HEK293 (cell line): ENCODE results near the gene GATM.

Source experiments
- CTCF ChIA-PET: fragments of 350-600 bp; formaldehyde crosslinking; extraction: SDS; loops from one replicate; lab custom pipeline; 2021; ENCODE audit warnings: antibody characterized with exemption; lab: Yijun Ruan, JAX
- POLR2A ChIA-PET: fragments of 300-600 bp; formaldehyde crosslinking; extraction: SDS; loops from one replicate; lab custom pipeline; 2020; ENCODE audit warnings: antibody characterized with exemption, inconsistent platforms; lab: Yijun Ruan, JAX
- H3K27ac ChIP-seq: fragments of 200-500 bp; sonication (Bioruptor generic); 2 replicates; pipeline ENCODE4 v1.5.1; 2014; ENCODE audit warnings: low read depth, low read length, control low read depth, inconsistent platforms; ENCODE audit errors: extremely low read depth
- H3K36me3 ChIP-seq, 2 experiments: fragments of 200-500 bp in 1 of 2; sonication (Bioruptor generic) in 1 of 2; 1 replicate in 1 of 2; 2 replicates in 1 of 2; pipeline ENCODE4 v1.5.1; 2014 to 2017; ENCODE audit warnings: inconsistent platforms in 2 of 2, low read length in 2 of 2; ENCODE audit not compliant: control insufficient read depth in 2 of 2, insufficient read depth in 1 of 2
- H3K4me1 ChIP-seq: fragments of 200-500 bp; sonication (Bioruptor generic); 2 replicates; pipeline ENCODE4 v1.5.1; 2014; ENCODE audit warnings: mild to moderate bottlenecking, low read length, inconsistent platforms; ENCODE audit not compliant: control insufficient read depth, insufficient read depth
- H3K4me3 ChIP-seq: 2 replicates; pipeline ENCODE4 v1.5.1; 2011; ENCODE audit warnings: low read depth, mild to moderate bottlenecking, control low read depth, low read length, moderate library complexity
- H3K9me3 ChIP-seq: fragments of 200-500 bp; sonication (Bioruptor generic); 2 replicates; pipeline ENCODE4 v1.5.1; 2014; ENCODE audit warnings: low read depth, low read length, inconsistent platforms; ENCODE audit not compliant: control insufficient read depth, insufficient read depth
- KLF10 ChIP-seq: fragments of 450-650 bp; IDR thresholded peaks from 2 replicates; pipeline ENCODE4 v1.5.1; 2018; ENCODE audit warnings: missing biosample characterization, mild to moderate bottlenecking, missing genetic modification characterization
- SP2 ChIP-seq: fragments of 450-650 bp; formaldehyde crosslinking; IDR thresholded peaks from 2 replicates; pipeline ENCODE4 v1.5.1; 2016; ENCODE audit warnings: missing biosample characterization, missing genetic modification characterization
- SP7 ChIP-seq: fragments of 450-650 bp; formaldehyde crosslinking; IDR thresholded peaks from 2 replicates; pipeline ENCODE4 v1.5.1; 2016; ENCODE audit warnings: missing biosample characterization, missing genetic modification characterization
- TRIM28 ChIP-seq: IDR thresholded peaks from 2 replicates; pipeline ENCODE4 v1.6.1; 2011; ENCODE audit warnings: low read length, control low read depth, borderline replicate concordance
- ZBTB1 ChIP-seq: fragments of 450-650 bp; formaldehyde crosslinking; IDR thresholded peaks from 2 replicates; pipeline ENCODE4 v1.5.1; 2016; ENCODE audit warnings: missing biosample characterization, missing genetic modification characterization
- ZBTB17 ChIP-seq: fragments of 450-650 bp; formaldehyde crosslinking; IDR thresholded peaks from 2 replicates; pipeline ENCODE4 v1.5.1; 2016; ENCODE audit warnings: missing biosample characterization, missing genetic modification characterization
- ZFP3 ChIP-seq: fragments of 450-650 bp; formaldehyde crosslinking; IDR thresholded peaks from 2 replicates; pipeline ENCODE4 v1.5.1; 2016; ENCODE audit warnings: low read depth, missing biosample characterization, missing genetic modification characterization
- ZNF169 ChIP-seq: fragments of 450-650 bp; formaldehyde crosslinking; IDR thresholded peaks from 2 replicates; pipeline ENCODE4 v1.5.1; 2016; ENCODE audit warnings: missing biosample characterization, missing genetic modification characterization
- ZNF214 ChIP-seq: fragments of 450-650 bp; formaldehyde crosslinking; IDR thresholded peaks from 2 replicates; pipeline ENCODE4 v1.5.1; 2017; ENCODE audit warnings: missing biosample characterization, mild to moderate bottlenecking, missing genetic modification characterization, borderline replicate concordance
- ZNF391 ChIP-seq: fragments of 450-650 bp; formaldehyde crosslinking; IDR thresholded peaks from 2 replicates; pipeline ENCODE4 v1.5.1; 2016; ENCODE audit warnings: low read depth, missing biosample characterization, missing genetic modification characterization, borderline replicate concordance
- ZNF501 ChIP-seq: fragments of 450-650 bp; formaldehyde crosslinking; IDR thresholded peaks from 2 replicates; pipeline ENCODE4 v1.5.1; 2016; ENCODE audit warnings: missing biosample characterization, missing genetic modification characterization
- ZNF510 ChIP-seq: fragments of 450-650 bp; formaldehyde crosslinking; IDR thresholded peaks from 2 replicates; pipeline ENCODE4 v1.5.1; 2018; ENCODE audit warnings: mild to moderate bottlenecking, missing genetic modification characterization, missing biosample characterization; ENCODE audit not compliant: insufficient replicate concordance
- ZNF529 ChIP-seq: fragments of 450-650 bp; formaldehyde crosslinking; IDR thresholded peaks from 2 replicates; pipeline ENCODE4 v1.5.1; 2017; ENCODE audit warnings: missing genetic modification characterization, missing biosample characterization; ENCODE audit not compliant: insufficient replicate concordance
- ZNF610 ChIP-seq: fragments of 450-650 bp; formaldehyde crosslinking; IDR thresholded peaks from 2 replicates; pipeline ENCODE4 v1.5.1; 2016; ENCODE audit warnings: missing biosample characterization, missing genetic modification characterization, borderline replicate concordance
- ZNF670 ChIP-seq: fragments of 450-650 bp; formaldehyde crosslinking; IDR thresholded peaks from 2 replicates; pipeline ENCODE4 v1.5.1; 2016; ENCODE audit warnings: missing biosample characterization, missing genetic modification characterization, low read depth
- ZNF707 ChIP-seq: fragments of 450-650 bp; formaldehyde crosslinking; IDR thresholded peaks from 2 replicates; pipeline ENCODE4 v1.5.1; 2016; ENCODE audit warnings: missing biosample characterization, missing genetic modification characterization
- TF ChIP-seq, protein P1 (sequence below): fragments of 450-650 bp; formaldehyde crosslinking; IDR thresholded peaks from 2 replicates; pipeline ENCODE4 v1.5.1; 2016; ENCODE audit warnings: missing biosample characterization, missing genetic modification characterization
- TF ChIP-seq, protein P2 (sequence below): fragments of 450-650 bp; formaldehyde crosslinking; IDR thresholded peaks from 2 replicates; pipeline ENCODE4 v1.5.1; 2016; ENCODE audit warnings: missing biosample characterization, missing genetic modification characterization
- TF ChIP-seq, protein P3 (sequence below): fragments of 450-650 bp; formaldehyde crosslinking; optimal IDR thresholded peaks from 2 replicates; pipeline ENCODE3; 2016; ENCODE audit warnings: missing biosample characterization, mild to moderate bottlenecking, missing genetic modification characterization
- TF ChIP-seq, protein P4 (sequence below): IDR thresholded peaks from 2 replicates; pipeline ENCODE4 v1.6.1; 2011; ENCODE audit warnings: mild to moderate bottlenecking, low read depth, low read length, borderline replicate concordance
- TF ChIP-seq, protein P5 (sequence below): fragments of 450-650 bp; formaldehyde crosslinking; IDR thresholded peaks from 2 replicates; pipeline ENCODE4 v1.5.1; 2017; ENCODE audit warnings: missing biosample characterization, missing genetic modification characterization
- TF ChIP-seq, protein P6 (sequence below): fragments of 450-650 bp; IDR thresholded peaks from 2 replicates; pipeline ENCODE4 v1.5.1; 2018; ENCODE audit warnings: missing biosample characterization, mild to moderate bottlenecking, missing genetic modification characterization
- TF ChIP-seq, protein P7 (sequence below): fragments of 450-650 bp; formaldehyde crosslinking; IDR thresholded peaks from 2 replicates; pipeline ENCODE4 v1.5.1; 2016; ENCODE audit warnings: missing biosample characterization, missing genetic modification characterization, borderline replicate concordance

GATM gene

DNA sequence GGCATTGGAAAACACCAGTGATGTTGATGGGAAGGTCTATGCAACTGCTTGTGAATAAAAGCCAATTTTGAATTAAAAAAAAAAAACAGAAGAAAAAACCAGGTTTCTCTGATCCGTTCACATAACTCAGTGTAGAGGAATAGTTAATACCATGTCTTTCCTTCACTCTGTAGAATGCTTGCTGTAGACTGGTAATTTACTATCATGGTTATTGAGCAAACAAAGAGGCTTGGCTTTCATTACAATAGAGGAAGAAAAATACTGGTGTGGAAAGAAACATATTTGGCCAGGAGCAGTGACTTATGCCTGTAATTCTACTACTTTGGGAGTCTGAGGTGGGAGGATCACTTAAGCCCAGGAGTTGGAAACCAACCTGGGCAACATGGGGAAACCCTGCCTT lies 41.1 kb downstream of the GATM start (continued):
- TF ChIP-seq, protein P1, sequence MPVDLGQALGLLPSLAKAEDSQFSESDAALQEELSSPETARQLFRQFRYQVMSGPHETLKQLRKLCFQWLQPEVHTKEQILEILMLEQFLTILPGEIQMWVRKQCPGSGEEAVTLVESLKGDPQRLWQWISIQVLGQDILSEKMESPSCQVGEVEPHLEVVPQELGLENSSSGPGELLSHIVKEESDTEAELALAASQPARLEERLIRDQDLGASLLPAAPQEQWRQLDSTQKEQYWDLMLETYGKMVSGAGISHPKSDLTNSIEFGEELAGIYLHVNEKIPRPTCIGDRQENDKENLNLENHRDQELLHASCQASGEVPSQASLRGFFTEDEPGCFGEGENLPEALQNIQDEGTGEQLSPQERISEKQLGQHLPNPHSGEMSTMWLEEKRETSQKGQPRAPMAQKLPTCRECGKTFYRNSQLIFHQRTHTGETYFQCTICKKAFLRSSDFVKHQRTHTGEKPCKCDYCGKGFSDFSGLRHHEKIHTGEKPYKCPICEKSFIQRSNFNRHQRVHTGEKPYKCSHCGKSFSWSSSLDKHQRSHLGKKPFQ (tag by site-specific recombination), result no peak
- TF ChIP-seq TRIM28, result no peak
- TF ChIP-seq ZNF707 (tag by site-specific recombination), result no peak
- no peak for TF ChIP-seq ZNF169
- TF ChIP-seq, protein P2, sequence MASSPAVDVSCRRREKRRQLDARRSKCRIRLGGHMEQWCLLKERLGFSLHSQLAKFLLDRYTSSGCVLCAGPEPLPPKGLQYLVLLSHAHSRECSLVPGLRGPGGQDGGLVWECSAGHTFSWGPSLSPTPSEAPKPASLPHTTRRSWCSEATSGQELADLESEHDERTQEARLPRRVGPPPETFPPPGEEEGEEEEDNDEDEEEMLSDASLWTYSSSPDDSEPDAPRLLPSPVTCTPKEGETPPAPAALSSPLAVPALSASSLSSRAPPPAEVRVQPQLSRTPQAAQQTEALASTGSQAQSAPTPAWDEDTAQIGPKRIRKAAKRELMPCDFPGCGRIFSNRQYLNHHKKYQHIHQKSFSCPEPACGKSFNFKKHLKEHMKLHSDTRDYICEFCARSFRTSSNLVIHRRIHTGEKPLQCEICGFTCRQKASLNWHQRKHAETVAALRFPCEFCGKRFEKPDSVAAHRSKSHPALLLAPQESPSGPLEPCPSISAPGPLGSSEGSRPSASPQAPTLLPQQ (tag by site-specific recombination), result no peak

DNA sequence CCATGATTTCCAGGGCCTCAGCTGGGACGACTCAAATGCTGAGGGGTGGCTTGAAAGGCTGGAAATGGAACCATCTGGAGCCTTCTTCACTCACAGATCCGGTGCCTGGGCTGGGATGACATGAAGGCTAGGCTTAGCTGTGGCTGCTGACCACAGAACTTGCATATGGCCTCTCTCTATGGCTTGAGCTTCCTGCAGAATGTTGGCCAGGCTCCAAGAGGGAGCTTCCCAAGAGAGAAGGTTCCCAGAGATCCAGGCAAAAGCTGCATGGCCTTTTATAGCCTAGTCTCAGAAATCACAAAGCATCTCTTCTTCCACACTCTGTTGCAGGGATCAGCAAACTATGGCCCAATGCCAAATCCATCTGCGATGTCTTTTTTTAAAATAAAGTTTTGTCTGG lies 44.8 kb downstream of the GATM start:
- Histone ChIP-seq H3K36me3 (no peaks in the 10 kb centered on the region), H3K4me3 (no peak overlapping the region), H3K27ac (no peak overlapping the region), H3K9me3 (no peaks in the 10 kb centered on the region), H3K4me1 (no peaks in the 10 kb centered on the region)
- ChIA-PET CTCF (no interaction called here), POLR2A (no interaction called here)
- TF ChIP-seq ZBTB1 (tag by site-specific recombination) (no peak), SP7 (tag by site-specific recombination) (no peak), ZNF610 (tag by site-specific recombination) (no peak), KLF10 (no peak), ZNF391 (tag by site-specific recombination) (no peak), ZFP3 (no peak), ZNF501 (tag by site-specific recombination) (no peak), SP2 (no peak), ZNF670 (no peak), ZNF529 (tag by site-specific recombination) (no peak), ZNF214 (tag by site-specific recombination) (no peak), ZBTB17 (no peak), ZNF510 (tag by site-specific recombination) (no peak)
- TF ChIP-seq, protein P3, sequence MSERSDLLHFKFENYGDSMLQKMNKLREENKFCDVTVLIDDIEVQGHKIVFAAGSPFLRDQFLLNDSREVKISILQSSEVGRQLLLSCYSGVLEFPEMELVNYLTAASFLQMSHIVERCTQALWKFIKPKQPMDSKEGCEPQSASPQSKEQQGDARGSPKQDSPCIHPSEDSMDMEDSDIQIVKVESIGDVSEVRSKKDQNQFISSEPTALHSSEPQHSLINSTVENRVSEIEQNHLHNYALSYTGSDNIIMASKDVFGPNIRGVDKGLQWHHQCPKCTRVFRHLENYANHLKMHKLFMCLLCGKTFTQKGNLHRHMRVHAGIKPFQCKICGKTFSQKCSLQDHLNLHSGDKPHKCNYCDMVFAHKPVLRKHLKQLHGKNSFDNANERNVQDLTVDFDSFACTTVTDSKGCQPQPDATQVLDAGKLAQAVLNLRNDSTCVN (tag by site-specific recombination), result no peak
- TF ChIP-seq, protein P4, sequence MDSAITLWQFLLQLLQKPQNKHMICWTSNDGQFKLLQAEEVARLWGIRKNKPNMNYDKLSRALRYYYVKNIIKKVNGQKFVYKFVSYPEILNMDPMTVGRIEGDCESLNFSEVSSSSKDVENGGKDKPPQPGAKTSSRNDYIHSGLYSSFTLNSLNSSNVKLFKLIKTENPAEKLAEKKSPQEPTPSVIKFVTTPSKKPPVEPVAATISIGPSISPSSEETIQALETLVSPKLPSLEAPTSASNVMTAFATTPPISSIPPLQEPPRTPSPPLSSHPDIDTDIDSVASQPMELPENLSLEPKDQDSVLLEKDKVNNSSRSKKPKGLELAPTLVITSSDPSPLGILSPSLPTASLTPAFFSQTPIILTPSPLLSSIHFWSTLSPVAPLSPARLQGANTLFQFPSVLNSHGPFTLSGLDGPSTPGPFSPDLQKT, result no peak
- TF ChIP-seq, protein P5, sequence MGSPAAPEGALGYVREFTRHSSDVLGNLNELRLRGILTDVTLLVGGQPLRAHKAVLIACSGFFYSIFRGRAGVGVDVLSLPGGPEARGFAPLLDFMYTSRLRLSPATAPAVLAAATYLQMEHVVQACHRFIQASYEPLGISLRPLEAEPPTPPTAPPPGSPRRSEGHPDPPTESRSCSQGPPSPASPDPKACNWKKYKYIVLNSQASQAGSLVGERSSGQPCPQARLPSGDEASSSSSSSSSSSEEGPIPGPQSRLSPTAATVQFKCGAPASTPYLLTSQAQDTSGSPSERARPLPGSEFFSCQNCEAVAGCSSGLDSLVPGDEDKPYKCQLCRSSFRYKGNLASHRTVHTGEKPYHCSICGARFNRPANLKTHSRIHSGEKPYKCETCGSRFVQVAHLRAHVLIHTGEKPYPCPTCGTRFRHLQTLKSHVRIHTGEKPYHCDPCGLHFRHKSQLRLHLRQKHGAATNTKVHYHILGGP (tag by site-specific recombination), result no peak
- TF ChIP-seq, protein P6, sequence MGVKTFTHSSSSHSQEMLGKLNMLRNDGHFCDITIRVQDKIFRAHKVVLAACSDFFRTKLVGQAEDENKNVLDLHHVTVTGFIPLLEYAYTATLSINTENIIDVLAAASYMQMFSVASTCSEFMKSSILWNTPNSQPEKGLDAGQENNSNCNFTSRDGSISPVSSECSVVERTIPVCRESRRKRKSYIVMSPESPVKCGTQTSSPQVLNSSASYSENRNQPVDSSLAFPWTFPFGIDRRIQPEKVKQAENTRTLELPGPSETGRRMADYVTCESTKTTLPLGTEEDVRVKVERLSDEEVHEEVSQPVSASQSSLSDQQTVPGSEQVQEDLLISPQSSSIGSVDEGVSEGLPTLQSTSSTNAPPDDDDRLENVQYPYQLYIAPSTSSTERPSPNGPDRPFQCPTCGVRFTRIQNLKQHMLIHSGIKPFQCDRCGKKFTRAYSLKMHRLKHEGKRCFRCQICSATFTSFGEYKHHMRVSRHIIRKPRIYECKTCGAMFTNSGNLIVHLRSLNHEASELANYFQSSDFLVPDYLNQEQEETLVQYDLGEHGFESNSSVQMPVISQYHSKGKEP, result no peak
- TF ChIP-seq, protein P7, sequence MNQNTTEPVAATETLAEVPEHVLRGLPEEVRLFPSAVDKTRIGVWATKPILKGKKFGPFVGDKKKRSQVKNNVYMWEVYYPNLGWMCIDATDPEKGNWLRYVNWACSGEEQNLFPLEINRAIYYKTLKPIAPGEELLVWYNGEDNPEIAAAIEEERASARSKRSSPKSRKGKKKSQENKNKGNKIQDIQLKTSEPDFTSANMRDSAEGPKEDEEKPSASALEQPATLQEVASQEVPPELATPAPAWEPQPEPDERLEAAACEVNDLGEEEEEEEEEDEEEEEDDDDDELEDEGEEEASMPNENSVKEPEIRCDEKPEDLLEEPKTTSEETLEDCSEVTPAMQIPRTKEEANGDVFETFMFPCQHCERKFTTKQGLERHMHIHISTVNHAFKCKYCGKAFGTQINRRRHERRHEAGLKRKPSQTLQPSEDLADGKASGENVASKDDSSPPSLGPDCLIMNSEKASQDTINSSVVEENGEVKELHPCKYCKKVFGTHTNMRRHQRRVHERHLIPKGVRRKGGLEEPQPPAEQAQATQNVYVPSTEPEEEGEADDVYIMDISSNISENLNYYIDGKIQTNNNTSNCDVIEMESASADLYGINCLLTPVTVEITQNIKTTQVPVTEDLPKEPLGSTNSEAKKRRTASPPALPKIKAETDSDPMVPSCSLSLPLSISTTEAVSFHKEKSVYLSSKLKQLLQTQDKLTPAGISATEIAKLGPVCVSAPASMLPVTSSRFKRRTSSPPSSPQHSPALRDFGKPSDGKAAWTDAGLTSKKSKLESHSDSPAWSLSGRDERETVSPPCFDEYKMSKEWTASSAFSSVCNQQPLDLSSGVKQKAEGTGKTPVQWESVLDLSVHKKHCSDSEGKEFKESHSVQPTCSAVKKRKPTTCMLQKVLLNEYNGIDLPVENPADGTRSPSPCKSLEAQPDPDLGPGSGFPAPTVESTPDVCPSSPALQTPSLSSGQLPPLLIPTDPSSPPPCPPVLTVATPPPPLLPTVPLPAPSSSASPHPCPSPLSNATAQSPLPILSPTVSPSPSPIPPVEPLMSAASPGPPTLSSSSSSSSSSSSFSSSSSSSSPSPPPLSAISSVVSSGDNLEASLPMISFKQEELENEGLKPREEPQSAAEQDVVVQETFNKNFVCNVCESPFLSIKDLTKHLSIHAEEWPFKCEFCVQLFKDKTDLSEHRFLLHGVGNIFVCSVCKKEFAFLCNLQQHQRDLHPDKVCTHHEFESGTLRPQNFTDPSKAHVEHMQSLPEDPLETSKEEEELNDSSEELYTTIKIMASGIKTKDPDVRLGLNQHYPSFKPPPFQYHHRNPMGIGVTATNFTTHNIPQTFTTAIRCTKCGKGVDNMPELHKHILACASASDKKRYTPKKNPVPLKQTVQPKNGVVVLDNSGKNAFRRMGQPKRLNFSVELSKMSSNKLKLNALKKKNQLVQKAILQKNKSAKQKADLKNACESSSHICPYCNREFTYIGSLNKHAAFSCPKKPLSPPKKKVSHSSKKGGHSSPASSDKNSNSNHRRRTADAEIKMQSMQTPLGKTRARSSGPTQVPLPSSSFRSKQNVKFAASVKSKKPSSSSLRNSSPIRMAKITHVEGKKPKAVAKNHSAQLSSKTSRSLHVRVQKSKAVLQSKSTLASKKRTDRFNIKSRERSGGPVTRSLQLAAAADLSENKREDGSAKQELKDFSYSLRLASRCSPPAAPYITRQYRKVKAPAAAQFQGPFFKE, result no peak
